K562 (cell line): Measurements from ENCODE around the gene FRRS1L. TPM values are rescaled to one million over a fixed set of nuclear protein-coding genes. Genes with fewer than 3 reads are reported as not detected.

Source experiments
- ATAC-seq: fragments of 200-7000 bp; cut with Tn5 transposase; 3 replicates; pipeline ENCODE4 v1.9.1; 2020; ENCODE audit warnings: moderate library complexity
- BruUV-seq: library from RNA; stranded (reverse); fragments of 400-500 nt; replicated peaks from 2 replicates; lab custom pipeline; 2021; lab: Mats Ljungman, UMichigan
- CTCF ChIA-PET: fragments of 300-600 bp; formaldehyde crosslinking; extraction: SDS; loops from one replicate; lab custom pipeline; 2021; ENCODE audit warnings: low intra/inter-chr PET ratio; lab: Yijun Ruan, JAX
- POLR2A ChIA-PET: fragments of 300-600, 350-650 bp; sonication (Branson Sonifier 250); formaldehyde crosslinking; extraction: SDS; loops from one replicate; lab custom pipeline; 2021; ENCODE audit warnings: antibody characterized with exemption, inconsistent platforms; lab: Yijun Ruan, JAX
- DNase-seq, 4 experiments: peaks; one replicate each; pipeline versions ENCODE4 v3.0.0 to v3.0.0-alpha.2; 2011 to 2018; ENCODE audit warnings: low spot score in 3 of 4, mixed read lengths in 3 of 4; ENCODE audit errors: extremely low read depth in 1 of 4
- FAIRE-seq: peaks from 2 replicates; lab custom pipeline; 2011; peaks lifted over from hg19 to GRCh38; lab: Jason Lieb, UNC
- H2AFZ ChIP-seq: 2 replicates; pipeline ENCODE4 v1.6.0; 2011; ENCODE audit warnings: low read depth, low read length, control low read depth, inconsistent platforms
- H3K27ac ChIP-seq: fragments of 200-600 bp; 3 replicates; pipeline ENCODE4 v1.8.0; 2011; ENCODE audit warnings: low read depth, mild to moderate bottlenecking, control low read depth, inconsistent platforms, low read length, moderate library complexity, mixed read lengths; ENCODE audit errors: extremely low read depth
- H3K27me3 ChIP-seq, 2 experiments: fragments of 300-600 bp in 1 of 2; 2 replicates in 1 of 2; 3 replicates in 1 of 2; pipeline versions ENCODE4 v1.6.0 to v1.8.0; 2011; ENCODE audit warnings: inconsistent platforms in 2 of 2, low read length in 2 of 2, mild to moderate bottlenecking in 1 of 2, mixed read lengths in 1 of 2, moderate library complexity in 1 of 2; ENCODE audit not compliant: control insufficient read depth in 2 of 2, insufficient read depth in 2 of 2
- H3K36me3 ChIP-seq: fragments of 300-600 bp; 3 replicates; pipeline ENCODE4 v1.8.0; 2011; ENCODE audit warnings: mild to moderate bottlenecking, low read length, inconsistent platforms; ENCODE audit not compliant: control insufficient read depth, insufficient read depth
- H3K4me1 ChIP-seq, 2 experiments: fragments of 200-600 bp in 1 of 2; replicated peaks in 1 of 2; 2 replicates in 1 of 2; 3 replicates in 1 of 2; pipeline versions ENCODE4 v1.5.1 to v1.8.0; 2011; ENCODE audit warnings: inconsistent platforms in 2 of 2, low read length in 2 of 2, mild to moderate bottlenecking in 1 of 2, mixed read lengths in 1 of 2, moderate library complexity in 1 of 2; ENCODE audit not compliant: control insufficient read depth in 2 of 2, insufficient read depth in 2 of 2
- H3K4me2 ChIP-seq: 2 replicates; pipeline ENCODE4 v1.6.1; 2011; ENCODE audit warnings: low read length, control low read depth, inconsistent platforms, mixed read lengths; ENCODE audit not compliant: insufficient read depth
- H3K4me3 ChIP-seq: fragments of 200-600 bp; sonication (generic), shearing (Covaris generic); 2 replicates; pipeline ENCODE4 v1.5.1; 2016; ENCODE audit warnings: control low read depth, inconsistent platforms
- H3K79me2 ChIP-seq: fragments of 200-600 bp; 3 replicates; pipeline ENCODE4 v1.8.0; 2011; ENCODE audit warnings: low read length, inconsistent platforms; ENCODE audit not compliant: control insufficient read depth, insufficient read depth
- H3K9ac ChIP-seq, 2 experiments: 2 replicates each; pipeline versions ENCODE4 v1.6.0 to v1.6.1; 2011; ENCODE audit warnings: low read depth in 2 of 2, low read length in 2 of 2, control low read depth in 1 of 2, inconsistent platforms in 1 of 2, mild to moderate bottlenecking in 1 of 2, mixed read lengths in 1 of 2; ENCODE audit not compliant: insufficient read depth in 1 of 2
- H3K9me1 ChIP-seq: one replicate; pipeline ENCODE4 v1.6.0; 2011; ENCODE audit warnings: inconsistent platforms, mild to moderate bottlenecking, low read length, moderate library complexity; ENCODE audit not compliant: control insufficient read depth, insufficient read depth
- H3K9me3 ChIP-seq: replicated peaks from 2 replicates; pipeline ENCODE4 v1.5.1; 2011; ENCODE audit warnings: low read depth, low read length, inconsistent platforms; ENCODE audit not compliant: control insufficient read depth, insufficient read depth
- H4K20me1 ChIP-seq: replicated peaks from 2 replicates; pipeline ENCODE4 v1.6.1; 2011; ENCODE audit warnings: low read length, inconsistent platforms, mixed read lengths; ENCODE audit not compliant: control insufficient read depth, insufficient read depth
- EGR1 ChIP-seq: fragments of 450-650 bp; conservative IDR thresholded peaks from 2 replicates; pipeline ENCODE4 v1.6.1; 2017; ENCODE audit warnings: mild to moderate bottlenecking
- ETV5 ChIP-seq: sonication (generic); formaldehyde crosslinking; IDR thresholded peaks from 2 replicates; pipeline ENCODE4 v1.4.0; 2020; ENCODE audit warnings: low read depth, mild to moderate bottlenecking, missing genetic modification reagents
- FOSL1 ChIP-seq: fragments of 200-800 bp; sonication (Bioruptor generic); conservative IDR thresholded peaks from 2 replicates; pipeline ENCODE4 v1.6.1; 2016; ENCODE audit warnings: missing genetic modification characterization, missing compliant biosample characterization
- HNRNPL ChIP-seq: fragments of 200-400 bp; formaldehyde crosslinking; IDR thresholded peaks from 2 replicates; pipeline ENCODE4 v1.6.1; 2017; ENCODE audit warnings: low read depth, mild to moderate bottlenecking, low read length
- MCM2 ChIP-seq: fragments of 450-650 bp; IDR thresholded peaks from 2 replicates; pipeline ENCODE4 v1.6.1; 2017; ENCODE audit warnings: low read depth, mild to moderate bottlenecking
- NEUROD1 ChIP-seq: fragments of 150-350 bp; IDR thresholded peaks from 2 replicates; pipeline ENCODE4 v1.6.1; 2014; ENCODE audit warnings: borderline replicate concordance, low read length, low read depth; ENCODE audit not compliant: partially characterized antibody
- SMAD4 ChIP-seq: fragments of 250-450 bp; sonication (Bioruptor Pico); conservative IDR thresholded peaks from 2 replicates; pipeline ENCODE4 v1.8.0; 2021; ENCODE audit warnings: inconsistent platforms, mild to moderate bottlenecking, moderate library complexity
- STAT6 ChIP-seq: sonication (generic); formaldehyde crosslinking; IDR thresholded peaks from 2 replicates; pipeline ENCODE4 v1.8.1; 2023; ENCODE audit warnings: mild to moderate bottlenecking, missing genetic modification reagents
- ZBTB11 ChIP-seq, 3 experiments: fragments of 200-800 bp in 1 of 3; fragments of 250-450 bp in 1 of 3; fragments of 450-650 bp in 1 of 3; sonication (Bioruptor Pico) in 1 of 3; sonication (Bioruptor generic) in 1 of 3; formaldehyde crosslinking in 1 of 3; IDR thresholded peaks; 2 replicates each; pipeline versions ENCODE4 v1.6.1 to v1.8.0; 2016 to 2022; ENCODE audit warnings: mild to moderate bottlenecking in 2 of 3, missing genetic modification characterization in 2 of 3, missing compliant biosample characterization in 1 of 3, moderate library complexity in 1 of 3
- ZNF24 ChIP-seq: fragments of 450-650 bp; IDR thresholded peaks from 2 replicates; pipeline ENCODE4 v1.6.1; 2016
- ZNF695 ChIP-seq: fragments of 450-650 bp; formaldehyde crosslinking; IDR thresholded peaks from 2 replicates; pipeline ENCODE4 v1.4.0; 2020; ENCODE audit warnings: mild to moderate bottlenecking, moderate library complexity
- WGBS: fragments of 100-300 bp; shearing (Covaris generic); methylation state at CpG from one replicate; pipeline ENCODE4 v1.1.6; 2016; ENCODE audit warnings: low coverage, mixed read lengths; ENCODE audit not compliant: insufficient coverage; ENCODE audit errors: missing lambda C conversion rate; 5-methylcytosine and 5-hydroxymethylcytosine counted together
- in situ Hi-C: fragments of 300-500 bp; cut with MboI; formaldehyde crosslinking; loops from 4 replicates; pipeline ENCODE4 v1.15.0; 2018; ENCODE audit warnings: inconsistent platforms, mixed read lengths
- intact Hi-C: fragments of 100-400 bp; cut with micrococcal nuclease; formaldehyde crosslinking; loops from 2 replicates; pipeline ENCODE4 v1.14.2; 2022
- polyA plus RNA-seq, 8 experiments: library from polyadenylated mRNA; depleted of rRNA in 4 of 8; stranded (reverse) in 5 of 8; unstranded in 3 of 8; fragments of >200 nt; fragmentation: Nextera tagmentation in 2 of 8; fragmentation: Illumina TruSeq in 1 of 8; extraction: Ambion mirVana in 2 of 8; extraction: Trizol in 1 of 8; gene quantifications; 2 replicates each; pipeline versions ENCODE4 v1.2.1 to v1.2.3, GENCODE V29; 2011 to 2014; ENCODE audit warnings: inconsistent platforms in 1 of 8, missing spikeins in 1 of 8
- total RNA-seq, 7 experiments: library from RNA; depleted of rRNA in 6 of 7; stranded (reverse); fragments of >200 nt in 6 of 7; fragmentation: Illumina TruSeq in 2 of 7; extraction: Trizol in 2 of 7; gene quantifications; 2 replicates each; pipeline versions ENCODE4 v1.2.1 to v1.2.3, GENCODE V29; 2011 to 2021; ENCODE audit warnings: low replicate concordance in 1 of 7

FRRS1L gene
- total and polyA plus RNA-seq, 9 of the 15 experiments (the other 6 are each of a cell fraction or from before 2014, with no cell fraction given): under 0.01 to 0.04 (median 0.03) TPM; not detected in 5

- peak; percentile 93 for ATAC-seq
- Histone ChIP-seq H3K27ac (no peak overlapping the region), H3K9ac (no peak overlapping the region; a peak in 1 of 4 replicates), H3K27me3 (no peaks in the 10 kb centered on the region; a peak in 1 of 5 replicates), H3K9me1 (no peaks in the 10 kb centered on the region), H3K4me3 (no peak overlapping the region), H2AFZ (peak overlapping the region; percentile 58), H4K20me1 (no peaks in the 10 kb centered on the region), H3K4me2 (no peak overlapping the region), H3K4me1 (no peaks in the 10 kb centered on the region; a peak in 3 of 5 replicates), H3K36me3 (no peaks in the 10 kb centered on the region), H3K9me3 (no peaks in the 10 kb centered on the region), H3K79me2 (no peaks in the 10 kb centered on the region)
- 34% methylated on average over 12 of the region's 13 CpGs for WGBS
- intact Hi-C loops: loop anchor here (5.0 to 10.0 kb wide), 2 partner anchors 86 to 298 kb away; no protein-coding TSS in a partner anchor
- peak; percentile 92 for FAIRE-seq
- DNase-seq: peak; percentile 40 to 71 (median 56)
- no TSS peak for BruUV-seq
- ChIA-PET CTCF (interaction anchor here (0.5 to 1.2 kb wide), 2 partner anchors 138 to 232 kb away, joined by 3 to 4 read pairs; partner anchors contain the start of gene EPB41L4B), POLR2A (interaction anchor here (0.6 to 1.3 kb wide), 3 partner anchors 21 to 416 kb away, joined by 3 read pairs; no protein-coding TSS in a partner anchor)
- in situ Hi-C loops: no loop called here
- TF ChIP-seq EGR1 (no peak), ZBTB11 (CRISPR knock-in tag; IDR thresholded peaks at IDR 0.05) (peak in 2 of 3 experiments; percentile 60 to 85; a peak in 3 of 6 replicates), FOSL1 (tag) (peak; percentile 27; the same call in 1 of the 2 replicates), STAT6 (no peak), SMAD4 (no peak), ETV5 (CRISPR knock-in tag) (no peak), HNRNPL (no peak), ZNF24 (no peak), MCM2 (no peak), NEUROD1 (no peak), ZNF695 (CRISPR knock-in tag) (no peak)
These were observed 16.1 kb upstream of the FRRS1L start for GRCh38 chr9:109182940-109183798.
